Measurements from ENCODE around the gene ZNF385B.

ZNF385B gene

DNA sequence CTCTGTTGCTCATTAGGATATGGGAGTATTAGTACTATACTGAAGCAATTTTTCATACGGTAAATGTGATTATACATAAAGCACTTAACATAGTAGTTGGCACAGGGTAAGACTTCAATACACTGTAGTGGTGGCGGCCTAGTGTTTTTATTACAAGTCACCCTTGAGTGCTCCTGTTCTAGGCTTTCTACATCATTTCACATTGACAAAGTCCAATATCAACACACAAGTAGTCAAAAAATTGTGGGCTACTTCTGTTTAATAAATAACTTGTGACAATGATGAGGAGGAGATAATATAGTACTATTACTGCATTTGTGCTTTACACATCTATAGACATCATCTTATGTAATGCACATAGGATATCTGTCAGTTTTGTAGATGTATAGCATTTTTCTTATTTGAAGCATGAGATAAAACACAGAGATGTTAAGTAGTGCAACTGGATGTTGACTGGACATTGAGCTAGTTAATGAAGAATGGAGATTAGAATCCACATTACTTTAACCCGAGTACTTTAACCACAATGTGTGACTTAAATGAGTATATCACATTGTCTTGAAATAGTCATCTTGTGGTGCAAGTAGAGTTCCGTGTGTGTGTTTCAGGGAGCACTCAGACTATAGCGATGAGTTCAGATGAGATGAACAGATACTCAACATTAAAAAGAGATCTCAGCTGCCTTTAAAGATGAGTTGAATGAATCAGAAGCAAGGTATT is 134.8 kb downstream of the ZNF385B start:
- TF ChIP-seq, protein P1, sequence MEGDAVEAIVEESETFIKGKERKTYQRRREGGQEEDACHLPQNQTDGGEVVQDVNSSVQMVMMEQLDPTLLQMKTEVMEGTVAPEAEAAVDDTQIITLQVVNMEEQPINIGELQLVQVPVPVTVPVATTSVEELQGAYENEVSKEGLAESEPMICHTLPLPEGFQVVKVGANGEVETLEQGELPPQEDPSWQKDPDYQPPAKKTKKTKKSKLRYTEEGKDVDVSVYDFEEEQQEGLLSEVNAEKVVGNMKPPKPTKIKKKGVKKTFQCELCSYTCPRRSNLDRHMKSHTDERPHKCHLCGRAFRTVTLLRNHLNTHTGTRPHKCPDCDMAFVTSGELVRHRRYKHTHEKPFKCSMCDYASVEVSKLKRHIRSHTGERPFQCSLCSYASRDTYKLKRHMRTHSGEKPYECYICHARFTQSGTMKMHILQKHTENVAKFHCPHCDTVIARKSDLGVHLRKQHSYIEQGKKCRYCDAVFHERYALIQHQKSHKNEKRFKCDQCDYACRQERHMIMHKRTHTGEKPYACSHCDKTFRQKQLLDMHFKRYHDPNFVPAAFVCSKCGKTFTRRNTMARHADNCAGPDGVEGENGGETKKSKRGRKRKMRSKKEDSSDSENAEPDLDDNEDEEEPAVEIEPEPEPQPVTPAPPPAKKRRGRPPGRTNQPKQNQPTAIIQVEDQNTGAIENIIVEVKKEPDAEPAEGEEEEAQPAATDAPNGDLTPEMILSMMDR (conservative IDR thresholded peaks at IDR 0.05; ENCODE audit: low read length), result no peak
- no peak overlapping the region for H3K4me3 ChIP-seq (ENCODE audit: low read length)
- DNase-seq (ENCODE audit: low read depth), result no peak

DNA sequence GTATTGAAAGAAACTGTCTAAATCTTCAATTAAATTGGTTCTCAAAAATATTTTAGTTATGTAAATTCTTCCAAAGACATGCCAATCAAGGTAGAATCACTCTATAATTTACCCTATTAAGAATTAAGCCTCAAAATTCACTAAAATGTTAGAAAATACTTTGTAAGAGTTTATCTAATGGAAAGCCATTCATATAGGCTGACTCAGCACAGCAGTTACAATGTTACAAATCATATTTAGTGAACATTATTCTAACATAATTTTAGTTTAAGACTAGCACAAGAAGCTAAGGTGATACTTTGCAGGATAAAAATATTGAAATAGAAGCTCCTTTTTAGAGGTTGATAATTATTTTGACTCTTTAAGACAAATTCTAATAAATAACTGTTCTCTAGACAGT is 137.0 kb downstream of the ZNF385B start:
- no peak overlapping the region for H3K4me3 ChIP-seq (ENCODE audit: low read length)
- no peak for DNase-seq (ENCODE audit: low read depth)
- TF ChIP-seq, protein P1 (conservative IDR thresholded peaks at IDR 0.05; ENCODE audit: low read length), result no peak

DNA sequence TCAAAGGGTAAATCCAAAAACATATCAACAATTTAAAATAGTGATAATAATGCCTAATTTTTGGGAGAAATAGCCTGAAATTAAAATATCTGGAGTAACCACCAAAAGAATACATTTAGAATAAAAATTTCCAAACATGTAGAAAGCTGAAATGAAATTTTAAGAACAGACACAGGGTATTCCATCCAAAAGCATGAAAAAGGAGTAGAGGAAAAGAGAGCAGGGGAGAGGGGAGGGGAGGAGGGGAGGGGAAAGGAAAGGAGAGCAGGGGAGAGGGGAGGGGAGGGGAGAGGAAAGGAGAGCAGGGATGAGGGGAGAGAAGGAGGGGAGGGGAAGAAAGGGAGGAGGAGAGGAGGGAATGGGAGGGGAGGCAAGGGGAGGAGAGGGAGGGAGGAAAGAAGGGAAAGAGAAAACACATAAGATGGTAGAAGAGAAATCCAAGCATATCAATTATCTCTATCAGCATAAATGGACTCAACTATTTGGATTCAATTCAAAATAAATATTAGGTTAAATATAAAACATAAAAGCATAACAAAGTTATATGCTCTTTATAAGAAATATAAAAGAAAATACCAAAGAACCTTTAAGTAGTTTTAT is 141.1 kb downstream of the ZNF385B start:
- TF ChIP-seq, protein P1 (conservative IDR thresholded peaks at IDR 0.05; ENCODE audit: low read length), result no peak
- no peak for DNase-seq (ENCODE audit: low read depth)
- no peak overlapping the region for H3K4me3 ChIP-seq (ENCODE audit: low read length)

GRCh38 chr2:179715871-179716270 is 145.5 kb downstream of the ZNF385B start:
- no peak for DNase-seq (ENCODE audit: low read depth)
- TF ChIP-seq, protein P1 (conservative IDR thresholded peaks at IDR 0.05; ENCODE audit: low read length), result no peak
- H3K4me3 ChIP-seq (ENCODE audit: low read length), result no peak overlapping the region

DNA sequence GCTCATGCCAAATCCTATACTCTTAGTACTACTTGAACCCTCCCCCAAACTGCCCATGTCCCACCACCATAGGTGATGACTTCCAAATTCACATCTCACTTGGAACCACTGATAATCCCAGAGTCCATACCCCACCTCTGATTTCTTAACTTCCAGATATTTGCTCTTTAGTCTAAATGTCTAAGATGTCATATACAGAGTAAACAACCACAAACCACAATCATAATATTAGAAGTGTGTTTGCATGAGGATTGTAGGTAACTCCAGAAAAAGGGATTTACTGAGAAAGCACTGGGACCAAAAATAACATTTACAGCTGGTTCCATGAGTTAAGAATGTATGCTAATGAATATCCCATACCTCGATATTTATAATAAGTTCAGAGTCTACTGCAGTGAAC is 146.2 kb downstream of the ZNF385B start:
- TF ChIP-seq, protein P1 (conservative IDR thresholded peaks at IDR 0.05; ENCODE audit: low read length), result no peak
- no peak overlapping the region for H3K4me3 ChIP-seq (ENCODE audit: low read length)
- no peak for DNase-seq (ENCODE audit: low read depth)

DNA sequence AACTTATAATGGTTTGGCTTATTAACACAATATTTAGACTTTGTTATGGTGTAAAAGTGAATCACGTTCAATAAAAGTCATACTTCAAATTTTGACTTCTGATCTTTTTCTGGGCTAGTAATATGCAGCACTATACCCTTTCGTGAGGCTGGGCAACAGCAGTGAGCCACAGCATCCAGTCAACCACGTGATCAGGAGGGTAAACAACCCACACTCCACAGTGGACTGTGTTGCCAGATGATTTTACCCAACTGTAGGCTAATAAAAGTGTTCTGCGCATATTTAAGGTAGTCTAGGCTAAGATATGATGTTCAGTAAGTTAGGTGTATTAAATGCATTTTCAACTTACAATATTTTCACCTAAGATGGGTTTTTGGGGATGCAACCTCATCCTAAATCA is 148.6 kb downstream of the ZNF385B start:
- no peak for DNase-seq (ENCODE audit: low read depth)
- H3K4me3 ChIP-seq (ENCODE audit: low read length), result no peak overlapping the region
- TF ChIP-seq, protein P1 (conservative IDR thresholded peaks at IDR 0.05; ENCODE audit: low read length), result no peak

DNA sequence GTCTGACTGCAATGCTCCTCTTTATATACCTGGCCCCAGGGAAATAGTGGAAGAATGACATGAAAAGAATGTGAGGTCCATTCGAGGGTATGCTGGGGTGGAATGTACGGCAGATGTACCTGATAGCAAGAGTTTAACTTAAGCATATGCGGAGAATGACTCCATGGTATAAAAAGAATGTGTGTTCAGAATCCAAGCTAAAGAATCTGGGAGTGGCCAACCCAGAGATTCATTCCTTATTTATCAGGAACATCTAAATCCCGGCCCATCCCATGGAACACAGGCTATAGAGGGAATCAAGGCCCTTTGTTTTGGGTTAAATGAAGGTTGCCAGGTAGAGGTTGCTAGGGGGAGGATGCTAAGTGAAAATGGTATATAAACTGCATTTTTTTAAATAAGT is 150.0 kb downstream of the ZNF385B start:
- no peak for DNase-seq (ENCODE audit: low read depth)
- no peak overlapping the region for H3K4me3 ChIP-seq (ENCODE audit: low read length)
- TF ChIP-seq, protein P1 (conservative IDR thresholded peaks at IDR 0.05; ENCODE audit: low read length), result no peak
